ENCODE results near the gene HNRNPUL1. TPM values are rescaled to one million over a fixed set of nuclear protein-coding genes. Genes with fewer than 3 reads are reported as not detected.

The HNRNPUL1 gene
- total and polyA plus RNA-seq, 10 of the 15 experiments (the other 5 are each of a cell fraction or from before 2014, with no cell fraction given) = 11.1 to 276 (median 117) TPM

- TF ChIP-seq, protein P1, sequence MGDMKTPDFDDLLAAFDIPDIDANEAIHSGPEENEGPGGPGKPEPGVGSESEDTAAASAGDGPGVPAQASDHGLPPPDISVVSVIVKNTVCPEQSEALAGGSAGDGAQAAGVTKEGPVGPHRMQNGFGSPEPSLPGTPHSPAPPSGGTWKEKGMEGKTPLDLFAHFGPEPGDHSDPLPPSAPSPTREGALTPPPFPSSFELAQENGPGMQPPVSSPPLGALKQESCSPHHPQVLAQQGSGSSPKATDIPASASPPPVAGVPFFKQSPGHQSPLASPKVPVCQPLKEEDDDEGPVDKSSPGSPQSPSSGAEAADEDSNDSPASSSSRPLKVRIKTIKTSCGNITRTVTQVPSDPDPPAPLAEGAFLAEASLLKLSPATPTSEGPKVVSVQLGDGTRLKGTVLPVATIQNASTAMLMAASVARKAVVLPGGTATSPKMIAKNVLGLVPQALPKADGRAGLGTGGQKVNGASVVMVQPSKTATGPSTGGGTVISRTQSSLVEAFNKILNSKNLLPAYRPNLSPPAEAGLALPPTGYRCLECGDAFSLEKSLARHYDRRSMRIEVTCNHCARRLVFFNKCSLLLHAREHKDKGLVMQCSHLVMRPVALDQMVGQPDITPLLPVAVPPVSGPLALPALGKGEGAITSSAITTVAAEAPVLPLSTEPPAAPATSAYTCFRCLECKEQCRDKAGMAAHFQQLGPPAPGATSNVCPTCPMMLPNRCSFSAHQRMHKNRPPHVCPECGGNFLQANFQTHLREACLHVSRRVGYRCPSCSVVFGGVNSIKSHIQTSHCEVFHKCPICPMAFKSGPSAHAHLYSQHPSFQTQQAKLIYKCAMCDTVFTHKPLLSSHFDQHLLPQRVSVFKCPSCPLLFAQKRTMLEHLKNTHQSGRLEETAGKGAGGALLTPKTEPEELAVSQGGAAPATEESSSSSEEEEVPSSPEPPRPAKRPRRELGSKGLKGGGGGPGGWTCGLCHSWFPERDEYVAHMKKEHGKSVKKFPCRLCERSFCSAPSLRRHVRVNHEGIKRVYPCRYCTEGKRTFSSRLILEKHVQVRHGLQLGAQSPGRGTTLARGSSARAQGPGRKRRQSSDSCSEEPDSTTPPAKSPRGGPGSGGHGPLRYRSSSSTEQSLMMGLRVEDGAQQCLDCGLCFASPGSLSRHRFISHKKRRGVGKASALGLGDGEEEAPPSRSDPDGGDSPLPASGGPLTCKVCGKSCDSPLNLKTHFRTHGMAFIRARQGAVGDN (IDR thresholded peaks at IDR 0.05) = peak; percentile 85
- TF ChIP-seq ZBTB33 (IDR thresholded peaks at IDR 0.05) (no peak), TARDBP (IDR thresholded peaks at IDR 0.05; ENCODE audit: borderline replicate concordance) (no peak), NR2C1 (IDR thresholded peaks at IDR 0.05) (peak; percentile 14; the same call in 1 of the 2 replicates), CHD4 (IDR thresholded peaks at IDR 0.05) (no peak), POLR2AphosphoS5 (IDR thresholded peaks at IDR 0.05; ENCODE audit: low read length) (peak; percentile 82), SREBF1 (IDR thresholded peaks at IDR 0.05; ENCODE audit: low read length) (no peak), MTA2 (IDR thresholded peaks at IDR 0.05; ENCODE audit: low read depth) (0 out of 2 replicates have a peak, but pooled peaks have one; percentile 22), NFYB (IDR thresholded peaks at IDR 0.05; ENCODE audit: insufficient read depth, low read depth, low read length) (no peak), STAT1 (conservative IDR thresholded peaks at IDR 0.05) (0 out of 2 replicates have a peak, but pooled peaks have one; percentile 46), CBX3 (IDR thresholded peaks at IDR 0.05; ENCODE audit: borderline replicate concordance, low read depth) (no peak), RB1 (IDR thresholded peaks at IDR 0.05; ENCODE audit: borderline replicate concordance) (no peak; the same call in 1 of the 2 replicates), BACH1 (IDR thresholded peaks at IDR 0.05; ENCODE audit: borderline replicate concordance) (peak; percentile 64)
- TF ChIP-seq, protein P2, sequence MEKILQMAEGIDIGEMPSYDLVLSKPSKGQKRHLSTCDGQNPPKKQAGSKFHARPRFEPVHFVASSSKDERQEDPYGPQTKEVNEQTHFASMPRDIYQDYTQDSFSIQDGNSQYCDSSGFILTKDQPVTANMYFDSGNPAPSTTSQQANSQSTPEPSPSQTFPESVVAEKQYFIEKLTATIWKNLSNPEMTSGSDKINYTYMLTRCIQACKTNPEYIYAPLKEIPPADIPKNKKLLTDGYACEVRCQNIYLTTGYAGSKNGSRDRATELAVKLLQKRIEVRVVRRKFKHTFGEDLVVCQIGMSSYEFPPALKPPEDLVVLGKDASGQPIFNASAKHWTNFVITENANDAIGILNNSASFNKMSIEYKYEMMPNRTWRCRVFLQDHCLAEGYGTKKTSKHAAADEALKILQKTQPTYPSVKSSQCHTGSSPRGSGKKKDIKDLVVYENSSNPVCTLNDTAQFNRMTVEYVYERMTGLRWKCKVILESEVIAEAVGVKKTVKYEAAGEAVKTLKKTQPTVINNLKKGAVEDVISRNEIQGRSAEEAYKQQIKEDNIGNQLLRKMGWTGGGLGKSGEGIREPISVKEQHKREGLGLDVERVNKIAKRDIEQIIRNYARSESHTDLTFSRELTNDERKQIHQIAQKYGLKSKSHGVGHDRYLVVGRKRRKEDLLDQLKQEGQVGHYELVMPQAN (conservative IDR thresholded peaks at IDR 0.05) = peak; percentile 90
- TF ChIP-seq, protein P3, sequence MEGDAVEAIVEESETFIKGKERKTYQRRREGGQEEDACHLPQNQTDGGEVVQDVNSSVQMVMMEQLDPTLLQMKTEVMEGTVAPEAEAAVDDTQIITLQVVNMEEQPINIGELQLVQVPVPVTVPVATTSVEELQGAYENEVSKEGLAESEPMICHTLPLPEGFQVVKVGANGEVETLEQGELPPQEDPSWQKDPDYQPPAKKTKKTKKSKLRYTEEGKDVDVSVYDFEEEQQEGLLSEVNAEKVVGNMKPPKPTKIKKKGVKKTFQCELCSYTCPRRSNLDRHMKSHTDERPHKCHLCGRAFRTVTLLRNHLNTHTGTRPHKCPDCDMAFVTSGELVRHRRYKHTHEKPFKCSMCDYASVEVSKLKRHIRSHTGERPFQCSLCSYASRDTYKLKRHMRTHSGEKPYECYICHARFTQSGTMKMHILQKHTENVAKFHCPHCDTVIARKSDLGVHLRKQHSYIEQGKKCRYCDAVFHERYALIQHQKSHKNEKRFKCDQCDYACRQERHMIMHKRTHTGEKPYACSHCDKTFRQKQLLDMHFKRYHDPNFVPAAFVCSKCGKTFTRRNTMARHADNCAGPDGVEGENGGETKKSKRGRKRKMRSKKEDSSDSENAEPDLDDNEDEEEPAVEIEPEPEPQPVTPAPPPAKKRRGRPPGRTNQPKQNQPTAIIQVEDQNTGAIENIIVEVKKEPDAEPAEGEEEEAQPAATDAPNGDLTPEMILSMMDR (IDR thresholded peaks at IDR 0.05 in 2 of 3, conservative IDR thresholded peaks at IDR 0.05 in 1 of 3; ENCODE audit: control insufficient read depth in 2 of 3, extremely low read depth in 1 of 3, insufficient read depth in 1 of 3, low read depth in 3 of 3, low read length in 3 of 3) = peak; percentile 88 to 94 (median 93)
These were observed 89.5 kb downstream of the HNRNPUL1 start, which contains the start of gene TGFB1 (continued) for GRCh38 chr19:41353466-41354342.
